COLO668 (cell line): ENCODE measurements around the gene FSTL4.

ENCODE experiments used
- DNase-seq: peaks from one replicate; lab custom pipeline; 2025; ENCODE audit not compliant: unreplicated experiment; lab: John Stamatoyannopoulos, UW

Gene FSTL4

GRCh38 chr5:133150909-133151544 lies 461.3 kb downstream of the FSTL4 start:
- DNase-seq: no peak

DNA sequence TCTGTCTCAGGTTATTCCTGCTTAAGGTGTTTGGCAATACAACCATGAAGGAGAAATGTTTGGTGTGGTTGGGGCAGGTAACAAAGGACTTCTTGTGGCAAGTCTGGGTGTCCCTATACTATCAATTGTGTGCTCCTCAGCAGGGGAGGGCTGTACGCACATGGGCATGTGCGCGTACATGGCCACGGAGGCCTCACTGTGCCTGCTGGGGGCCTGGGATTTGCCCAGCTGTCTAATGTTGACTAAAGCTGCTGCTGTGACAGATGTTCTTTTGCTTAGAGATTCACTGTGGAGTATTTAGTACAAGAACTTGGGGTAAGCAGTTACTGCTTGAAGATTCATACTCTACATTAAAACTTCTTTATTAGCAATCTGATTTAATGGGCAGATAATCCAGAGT lies 463.0 kb downstream of the FSTL4 start:
- peak; percentile 56 for DNase-seq

- no peak for DNase-seq
Observed at GRCh38 chr5:133147815-133148567, 464.4 kb downstream of the FSTL4 start.

DNA sequence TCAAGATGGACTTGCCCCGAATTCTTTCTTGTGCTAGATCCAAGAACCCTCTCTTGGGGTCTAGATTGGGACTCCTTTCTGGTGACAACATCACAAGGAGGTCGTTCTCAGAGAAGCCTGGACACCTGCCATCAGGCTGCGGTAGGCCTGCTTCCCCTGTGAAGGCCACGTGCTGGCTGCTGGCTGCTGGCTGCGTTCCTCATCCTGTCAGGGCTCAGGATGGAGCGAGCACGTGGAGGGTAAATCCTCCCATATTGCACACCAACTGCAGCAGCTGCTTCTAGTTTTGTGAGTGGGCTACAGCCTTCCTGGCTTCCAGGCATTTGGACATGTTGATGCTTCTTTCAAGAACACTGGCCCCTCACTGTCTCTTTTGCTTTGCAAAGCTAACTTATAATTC lies 464.9 kb downstream of the FSTL4 start:
- no peak for DNase-seq
